Gastroesophageal sphincter (tissue), 3 donors: ENCODE measurements around the gene RPAP3.

ENCODE experiments used
- POLR2A ChIP-seq, 2 donors: fragments of 450-650 bp; IDR thresholded peaks; one replicate each; pipeline ENCODE4 v1.6.1; 2017; ENCODE audit warnings: antibody characterized with exemption in 2 of 2, mild to moderate bottlenecking in 2 of 2, moderate library complexity in 1 of 2
- POLR2AphosphoS5 ChIP-seq: sonication (generic); formaldehyde crosslinking; IDR thresholded peaks from one replicate; pipeline ENCODE4 v1.6.1; 2017; ENCODE audit warnings: antibody characterized with exemption
- TF ChIP-seq, protein P1 (sequence below), 4 experiments: fragments of 200-600 bp in 2 of 4; fragments of 450-650 bp in 2 of 4; sonication (generic) in 1 of 4; IDR thresholded peaks; one replicate each; pipeline ENCODE4 v1.5.1; 2017 to 2019; ENCODE audit warnings: antibody characterized with exemption in 4 of 4, mild to moderate bottlenecking in 2 of 4, moderate library complexity in 2 of 4

DNA sequence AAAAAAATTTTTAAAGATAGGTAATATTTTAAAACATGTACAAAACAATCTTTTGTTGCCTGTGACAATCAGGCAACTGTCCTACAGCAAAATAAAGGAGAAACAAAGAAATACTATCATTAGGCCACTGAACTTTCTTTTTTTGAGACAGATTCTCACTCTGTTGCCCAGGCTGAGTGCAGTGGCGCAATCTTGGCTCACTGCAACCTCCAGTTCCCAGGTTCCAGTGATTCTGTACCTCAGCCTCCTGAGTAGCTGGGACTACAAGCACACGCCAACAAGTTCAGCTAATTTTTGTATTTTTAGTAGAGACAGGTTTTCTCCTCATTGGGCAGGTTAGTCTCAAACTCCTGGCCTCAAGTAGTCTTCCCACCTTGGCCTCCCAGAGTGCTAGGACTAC, 16.6 kb downstream of the RPAP3 start:
- TF ChIP-seq, protein P1, sequence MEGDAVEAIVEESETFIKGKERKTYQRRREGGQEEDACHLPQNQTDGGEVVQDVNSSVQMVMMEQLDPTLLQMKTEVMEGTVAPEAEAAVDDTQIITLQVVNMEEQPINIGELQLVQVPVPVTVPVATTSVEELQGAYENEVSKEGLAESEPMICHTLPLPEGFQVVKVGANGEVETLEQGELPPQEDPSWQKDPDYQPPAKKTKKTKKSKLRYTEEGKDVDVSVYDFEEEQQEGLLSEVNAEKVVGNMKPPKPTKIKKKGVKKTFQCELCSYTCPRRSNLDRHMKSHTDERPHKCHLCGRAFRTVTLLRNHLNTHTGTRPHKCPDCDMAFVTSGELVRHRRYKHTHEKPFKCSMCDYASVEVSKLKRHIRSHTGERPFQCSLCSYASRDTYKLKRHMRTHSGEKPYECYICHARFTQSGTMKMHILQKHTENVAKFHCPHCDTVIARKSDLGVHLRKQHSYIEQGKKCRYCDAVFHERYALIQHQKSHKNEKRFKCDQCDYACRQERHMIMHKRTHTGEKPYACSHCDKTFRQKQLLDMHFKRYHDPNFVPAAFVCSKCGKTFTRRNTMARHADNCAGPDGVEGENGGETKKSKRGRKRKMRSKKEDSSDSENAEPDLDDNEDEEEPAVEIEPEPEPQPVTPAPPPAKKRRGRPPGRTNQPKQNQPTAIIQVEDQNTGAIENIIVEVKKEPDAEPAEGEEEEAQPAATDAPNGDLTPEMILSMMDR (IDR thresholded peaks at IDR 0.05) = no peak
- TF ChIP-seq POLR2AphosphoS5 (no peak), POLR2A (IDR thresholded peaks at IDR 0.05) (no peak)
